Glomerular visceral epithelial cell (primary cell): ENCODE results near the gene FYTTD1.
A peak's percentile ranks its signal among the peaks of the same experiment; 100 is the strongest.
"Not testable (repeated sequence)": the region's sequence is repeated elsewhere in the genome, so short reads cannot be mapped to it uniquely, and the experiment has no call there.

Source experiments
- DNase-seq: peaks from one replicate; pipeline ENCODE4 v3.0.0-alpha.2; 2016; ENCODE audit errors: extremely low spot score

Gene FYTTD1, protein sequence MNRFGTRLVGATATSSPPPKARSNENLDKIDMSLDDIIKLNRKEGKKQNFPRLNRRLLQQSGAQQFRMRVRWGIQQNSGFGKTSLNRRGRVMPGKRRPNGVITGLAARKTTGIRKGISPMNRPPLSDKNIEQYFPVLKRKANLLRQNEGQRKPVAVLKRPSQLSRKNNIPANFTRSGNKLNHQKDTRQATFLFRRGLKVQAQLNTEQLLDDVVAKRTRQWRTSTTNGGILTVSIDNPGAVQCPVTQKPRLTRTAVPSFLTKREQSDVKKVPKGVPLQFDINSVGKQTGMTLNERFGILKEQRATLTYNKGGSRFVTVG

DNA sequence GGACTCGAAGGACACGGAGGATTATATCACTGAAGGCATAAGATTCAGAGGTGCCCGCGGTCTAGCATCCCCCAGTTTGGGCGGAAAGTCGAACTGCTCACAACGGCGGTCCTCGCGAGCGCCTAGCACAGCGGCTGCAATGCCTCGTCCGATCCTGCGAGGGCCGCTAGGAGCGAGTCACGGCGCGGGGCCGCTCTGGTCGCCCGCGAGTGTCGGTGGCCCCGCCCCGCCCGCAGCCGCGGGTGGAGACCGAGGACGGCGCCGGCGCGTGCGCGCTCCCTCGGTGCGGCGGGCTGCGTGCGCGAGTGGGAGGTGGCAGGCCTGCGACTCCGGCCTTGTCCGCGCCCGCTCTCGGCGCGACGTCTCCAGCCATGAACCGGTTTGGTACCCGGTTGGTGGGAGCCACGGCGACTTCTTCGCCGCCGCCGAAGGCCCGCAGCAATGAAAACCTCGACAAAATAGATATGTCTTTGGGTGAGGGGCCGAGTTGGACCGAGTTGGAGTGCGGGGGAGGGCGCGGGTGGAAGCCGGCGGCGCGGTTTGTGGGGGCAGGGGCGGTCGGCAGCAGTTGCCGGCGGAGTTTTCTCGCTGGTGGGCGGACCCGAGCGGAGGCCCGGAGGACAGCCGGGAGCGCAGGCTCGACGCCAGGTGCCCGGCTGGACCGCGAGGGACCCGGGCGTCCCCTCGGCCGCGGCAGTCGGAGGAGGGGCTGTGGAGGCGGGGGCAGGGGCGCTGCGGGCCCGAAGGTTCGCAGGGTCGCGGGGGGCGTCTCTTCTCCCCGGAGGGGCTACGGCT, at the start of gene FYTTD1:
Gene FYTTD1 (plus strand): TSS at position 283 of the 795 bp plus-strand sequence. CDS start 89 bp downstream, at position 372.
- peak; percentile 89 for DNase-seq

DNA sequence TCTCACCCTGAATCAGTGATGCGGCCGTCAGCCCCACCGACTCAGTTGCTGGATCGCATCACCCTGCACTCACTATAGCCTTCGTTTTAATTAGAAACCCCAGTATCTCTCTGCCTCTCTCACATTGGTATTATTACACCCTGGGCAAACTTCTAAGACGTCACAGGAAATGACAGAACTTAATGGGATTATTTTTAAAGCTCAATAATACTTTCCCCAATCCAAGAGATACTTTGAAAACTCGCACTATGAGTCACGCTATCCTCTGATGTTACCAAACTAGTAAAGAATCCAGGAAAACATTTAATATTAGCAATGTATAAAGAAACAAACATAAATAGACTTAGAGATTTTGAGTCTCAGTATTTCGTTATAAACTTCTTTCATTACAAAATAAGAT, 49.6 kb upstream of the FYTTD1 start:
- no peak for DNase-seq

DNA sequence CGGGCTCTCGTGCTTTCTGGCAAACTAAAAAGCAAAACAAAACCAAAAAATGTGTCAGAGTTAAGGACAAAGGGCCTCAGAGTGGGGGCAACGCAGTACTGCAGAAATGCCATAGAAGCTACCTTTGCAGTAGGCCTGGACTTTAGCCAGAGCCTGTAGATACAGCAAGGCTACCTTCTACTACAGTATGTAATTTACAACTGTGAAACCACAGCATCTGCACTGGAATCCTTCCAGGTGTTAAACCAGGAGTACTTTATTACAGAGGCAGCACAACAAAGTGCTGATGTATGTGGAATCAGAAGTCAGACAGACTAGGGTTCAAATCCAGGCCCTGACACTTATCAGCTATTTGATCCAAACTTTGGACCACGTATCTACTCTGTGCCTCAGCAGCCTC, 47.8 kb upstream of the FYTTD1 start:
- no peak for DNase-seq

DNA sequence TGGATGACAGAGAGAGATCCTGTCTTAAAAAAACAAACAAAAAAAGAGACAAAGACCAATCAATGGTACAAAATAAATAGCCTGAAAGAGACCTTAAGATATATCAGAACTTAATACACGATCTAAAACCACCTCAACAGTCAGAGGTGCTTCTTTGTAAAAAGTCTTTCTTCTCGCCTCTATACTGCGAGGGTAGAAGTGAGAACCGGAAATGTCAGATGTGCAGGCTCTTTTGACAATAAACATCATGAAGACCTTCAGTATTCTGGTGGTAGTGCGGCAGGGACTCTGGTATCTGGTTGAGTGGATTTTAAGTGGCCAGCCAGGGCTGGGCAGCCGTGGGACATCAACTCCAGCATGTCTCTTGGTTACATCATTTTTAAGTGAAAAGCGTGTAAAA, 43.0 kb upstream of the FYTTD1 start:
- no peak for DNase-seq

DNA sequence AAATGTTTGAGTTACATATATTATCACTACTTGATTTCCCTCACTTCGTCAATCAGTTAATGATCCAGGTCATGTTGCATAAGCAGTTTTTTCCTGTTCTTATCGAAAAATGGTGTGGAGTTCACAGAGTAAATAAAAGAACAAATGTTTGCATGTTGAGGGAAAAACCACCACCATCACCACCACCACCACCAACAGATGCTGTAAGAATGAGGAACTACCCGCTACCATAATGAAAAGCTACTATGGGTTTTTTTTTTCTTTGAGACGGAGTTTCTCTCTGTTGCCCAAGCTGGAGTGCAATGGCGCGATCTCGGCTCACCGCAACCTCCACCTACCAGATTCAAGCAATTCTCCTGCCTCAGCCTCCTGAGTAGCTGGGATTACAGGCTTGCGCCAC, 40.5 kb upstream of the FYTTD1 start:
- DNase-seq, result no peak

DNA sequence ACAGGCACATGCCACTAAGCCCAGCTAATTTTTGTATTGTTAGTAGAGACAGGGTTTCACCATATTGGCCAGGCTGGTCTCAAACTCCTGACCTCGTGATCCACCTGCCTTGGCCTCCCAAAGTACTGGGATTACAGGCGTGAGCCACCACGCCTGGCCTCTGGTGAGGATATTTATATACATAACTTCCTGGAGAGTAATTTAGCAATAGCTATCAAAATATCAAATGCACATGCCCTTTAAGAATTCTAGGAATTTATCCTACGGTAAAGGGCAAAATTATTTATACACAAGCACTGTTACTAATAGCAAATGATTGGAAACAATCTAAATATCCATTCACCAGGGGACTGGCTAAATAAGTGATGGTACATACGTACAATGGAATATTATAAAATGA, 38.7 kb upstream of the FYTTD1 start:
- DNase-seq, result not testable (repeated sequence)

DNA sequence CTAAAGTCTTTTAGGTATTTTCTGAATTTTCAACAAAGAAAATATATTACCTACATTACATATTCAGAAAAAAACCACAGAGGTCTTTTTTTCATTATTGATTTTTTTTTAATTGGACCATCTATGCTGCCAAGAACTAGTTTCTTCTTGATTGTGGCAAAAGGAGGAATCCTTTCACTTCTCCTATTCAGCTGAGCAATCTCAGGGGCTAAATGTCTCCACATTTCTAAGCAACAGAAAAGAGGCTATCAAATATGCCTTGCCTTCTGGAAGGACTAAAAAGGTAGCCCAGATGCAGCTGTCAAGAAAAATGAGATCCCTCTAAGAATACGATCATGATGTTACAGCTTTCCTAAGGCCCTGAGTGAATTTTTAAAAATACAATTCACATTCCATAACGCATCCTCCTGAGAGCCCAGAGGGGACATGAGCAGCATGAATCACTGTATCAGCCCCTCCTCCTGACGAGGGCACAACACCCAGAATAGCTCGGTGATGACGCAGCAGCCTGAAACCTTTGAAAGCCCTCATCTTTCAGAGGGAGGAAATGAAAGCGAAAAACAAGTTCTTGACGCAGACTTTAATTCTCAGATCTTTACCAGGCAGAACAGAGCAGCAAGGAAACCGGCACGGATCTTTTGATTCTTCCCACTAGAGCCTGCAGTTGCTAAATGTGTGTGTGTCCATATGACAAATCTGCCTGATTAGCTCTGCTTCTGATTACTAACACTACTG, 37.5 kb upstream of the FYTTD1 start:
- peak; percentile 92 for DNase-seq

DNA sequence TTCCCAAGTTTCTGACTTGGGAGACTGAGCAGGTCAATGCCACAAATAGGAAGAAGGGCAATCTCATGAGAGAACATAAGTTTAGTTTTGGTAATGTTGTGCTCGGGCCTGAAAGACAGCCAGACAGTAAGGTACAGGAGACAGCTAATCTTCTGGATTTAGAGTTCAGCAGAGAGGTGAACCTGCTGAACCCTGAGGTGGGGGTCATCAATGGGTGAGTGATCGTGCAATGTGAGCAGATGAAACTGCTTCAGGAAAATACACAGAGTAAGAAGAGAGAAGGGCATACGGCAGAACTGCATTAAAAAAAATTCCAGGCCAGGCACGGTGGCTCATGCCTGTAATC, 36.2 kb upstream of the FYTTD1 start:
- no peak for DNase-seq

DNA sequence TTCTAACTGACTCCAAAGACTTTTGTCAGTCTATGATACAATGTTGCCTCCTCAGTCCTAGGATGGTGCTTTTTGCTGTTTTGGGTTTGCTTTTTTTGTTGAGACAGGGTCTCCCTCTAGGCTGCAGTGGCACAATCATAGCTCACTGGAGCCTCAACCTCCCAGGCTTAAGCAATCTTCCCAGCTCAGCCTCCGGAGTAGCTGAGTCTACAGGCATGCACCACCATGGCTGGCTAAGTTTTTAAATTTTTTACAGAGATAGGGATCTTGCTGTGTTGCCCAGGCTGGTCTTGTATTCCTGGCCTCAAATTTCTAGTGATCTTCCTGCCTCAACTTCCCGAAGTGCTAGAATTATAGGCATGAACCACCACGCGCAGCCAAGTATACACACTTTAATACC, 35.4 kb upstream of the FYTTD1 start:
- no peak for DNase-seq

DNA sequence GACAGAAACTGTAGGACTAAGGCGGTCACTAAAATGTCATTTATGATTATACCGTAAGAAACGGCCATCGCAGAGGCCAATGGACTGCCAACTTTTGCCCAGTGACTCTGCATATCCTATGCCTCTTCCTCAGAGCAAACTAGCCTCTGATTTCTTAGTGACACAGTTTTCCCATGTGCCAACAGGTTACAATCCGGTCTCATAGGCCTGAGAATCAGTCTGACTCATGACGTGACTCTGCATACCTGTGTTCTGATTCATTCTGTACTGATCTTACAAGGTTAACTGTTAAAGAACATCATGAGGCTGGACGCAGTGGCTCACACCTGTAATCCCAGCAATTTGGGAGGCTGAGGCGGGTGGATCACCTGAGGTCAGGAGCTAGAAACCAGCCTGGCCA, 30.8 kb upstream of the FYTTD1 start:
- peak; percentile 78 for DNase-seq

DNA sequence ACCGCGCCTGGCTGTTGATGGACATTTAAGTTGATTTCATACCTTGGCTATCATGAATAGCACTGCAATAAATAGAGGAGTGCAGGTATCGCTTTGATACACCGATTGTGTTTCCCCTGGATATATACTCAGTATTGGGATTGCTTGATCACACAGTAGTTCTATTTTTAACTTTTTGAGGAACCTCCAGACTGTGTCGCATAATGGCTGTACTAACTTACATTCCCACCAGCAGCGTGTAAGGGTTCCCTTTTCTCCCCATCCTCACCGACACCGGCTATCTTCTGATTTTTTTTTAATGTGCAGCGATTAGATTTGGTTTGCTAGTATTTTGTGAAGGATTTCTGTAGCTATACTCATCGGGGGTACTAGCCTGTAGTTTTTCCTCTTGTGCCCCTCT, 29.0 kb upstream of the FYTTD1 start:
- DNase-seq, result no peak

DNA sequence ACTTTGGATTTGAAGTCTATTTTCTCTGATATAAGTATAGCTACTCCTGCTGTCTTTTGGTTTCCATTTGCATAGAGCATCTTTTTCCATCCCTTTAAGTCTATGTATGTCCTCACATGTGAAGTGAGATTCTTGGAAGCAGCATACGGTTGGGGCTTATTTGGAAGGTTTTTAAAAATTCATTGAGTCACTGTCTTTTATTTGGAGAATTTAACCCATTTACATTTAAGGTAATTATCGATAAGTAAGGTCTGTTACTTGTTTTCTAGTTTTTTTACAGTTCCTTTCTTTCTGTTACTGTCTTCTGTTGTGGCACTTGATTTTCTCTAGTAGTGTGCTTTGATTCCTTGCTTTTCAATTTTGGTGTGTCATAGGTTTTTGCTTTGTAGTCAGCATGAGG, 26.9 kb upstream of the FYTTD1 start:
- no peak for DNase-seq

DNA sequence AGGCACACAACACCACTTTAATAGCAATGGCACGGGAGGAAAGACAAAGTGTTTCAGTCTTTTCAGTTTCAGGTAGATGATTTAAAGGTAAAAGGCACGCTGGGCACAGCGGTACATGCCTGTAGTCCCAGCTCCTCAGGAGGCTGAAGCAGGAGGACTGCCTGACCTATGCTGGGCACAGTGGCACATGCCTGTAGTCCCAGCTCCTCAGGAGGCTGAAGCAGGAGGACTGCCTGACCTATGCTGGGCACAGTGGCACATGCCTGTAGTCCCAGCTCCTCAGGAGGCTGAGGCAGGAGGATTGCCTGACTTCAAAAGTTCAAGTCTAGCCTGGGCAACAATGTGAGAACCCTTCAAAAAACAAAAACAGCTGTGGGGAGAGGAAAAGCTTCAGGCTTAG, 21.8 kb upstream of the FYTTD1 start:
- DNase-seq, result not testable (repeated sequence)

DNA sequence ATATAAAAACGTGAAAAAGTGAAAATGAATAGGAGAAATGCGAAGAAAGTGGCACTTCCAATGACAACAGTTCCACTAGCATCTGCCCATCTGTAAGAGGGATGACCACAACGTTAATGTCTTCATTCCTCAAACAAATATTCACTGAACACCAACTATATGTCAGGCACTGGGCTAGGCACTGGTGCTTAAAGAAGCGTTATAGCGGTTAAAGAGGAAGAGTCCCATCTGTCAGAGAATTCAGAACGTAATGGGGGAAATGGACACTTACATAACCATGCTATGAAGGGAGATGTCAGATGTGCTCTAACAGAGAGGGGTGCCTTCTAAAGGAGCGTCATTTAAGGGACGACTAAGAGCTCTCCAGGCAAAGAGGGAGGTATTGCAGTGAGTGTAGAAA, 21.2 kb upstream of the FYTTD1 start:
- no peak for DNase-seq

DNA sequence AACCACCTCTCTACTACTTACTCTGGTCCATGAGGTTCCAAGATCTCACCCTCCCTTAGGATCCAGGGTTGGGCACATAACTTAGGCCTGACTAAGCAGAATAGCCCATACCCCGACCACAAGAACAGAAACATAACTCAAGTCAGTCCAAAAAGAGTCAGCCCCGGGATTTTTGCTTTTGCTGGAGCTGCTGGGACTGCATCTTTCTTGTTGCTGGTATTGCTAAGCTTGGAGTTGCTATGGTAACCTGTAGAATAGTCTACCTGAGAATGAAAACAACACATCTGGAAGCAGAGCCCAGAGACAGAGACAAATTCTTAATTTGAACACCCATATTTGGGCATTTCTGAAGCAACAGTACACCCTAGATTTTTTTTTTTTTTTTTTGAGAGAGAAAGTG, 19.5 kb upstream of the FYTTD1 start:
- DNase-seq, result peak; percentile 86

DNA sequence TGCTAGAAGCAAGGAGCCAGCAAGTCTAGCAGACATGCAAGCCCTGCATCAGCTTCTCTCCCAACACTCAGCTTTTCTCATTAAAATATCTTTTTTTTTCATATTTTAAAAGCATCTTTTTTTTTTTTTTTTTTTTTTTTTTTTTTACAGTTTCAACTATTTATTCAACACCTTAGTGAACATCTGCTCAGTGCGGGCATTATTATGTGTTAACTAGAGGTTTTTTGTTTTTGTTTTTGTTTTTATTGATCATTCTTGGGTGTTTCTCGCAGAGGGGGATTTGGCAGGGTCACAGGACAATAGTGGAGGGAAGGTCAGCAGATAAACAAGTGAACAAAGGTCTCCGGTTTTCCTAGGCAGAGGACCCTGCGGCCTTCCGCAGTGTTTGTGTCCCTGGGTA, 18.9 kb upstream of the FYTTD1 start:
- not testable (repeated sequence) for DNase-seq

DNA sequence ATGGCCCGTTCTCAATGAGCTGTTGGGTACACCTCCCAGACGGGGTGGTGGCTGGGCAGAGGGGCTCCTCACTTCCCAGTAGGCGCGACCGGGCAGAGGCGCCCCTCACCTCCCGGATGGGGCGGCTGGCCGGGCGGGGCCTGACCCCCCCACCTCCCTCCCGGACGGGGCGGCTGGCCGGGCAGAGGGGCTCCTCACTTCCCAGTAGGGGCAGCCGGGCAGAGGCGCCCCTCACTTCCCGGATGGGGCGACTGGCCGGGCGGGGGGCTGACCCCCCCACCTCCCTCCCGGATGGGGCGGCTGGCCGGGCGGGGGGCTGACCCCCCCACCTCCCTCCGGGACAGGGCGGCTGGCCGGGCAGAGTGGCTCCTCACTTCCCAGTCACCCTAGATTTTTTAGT, 18.2 kb upstream of the FYTTD1 start:
- not testable (repeated sequence) for DNase-seq

DNA sequence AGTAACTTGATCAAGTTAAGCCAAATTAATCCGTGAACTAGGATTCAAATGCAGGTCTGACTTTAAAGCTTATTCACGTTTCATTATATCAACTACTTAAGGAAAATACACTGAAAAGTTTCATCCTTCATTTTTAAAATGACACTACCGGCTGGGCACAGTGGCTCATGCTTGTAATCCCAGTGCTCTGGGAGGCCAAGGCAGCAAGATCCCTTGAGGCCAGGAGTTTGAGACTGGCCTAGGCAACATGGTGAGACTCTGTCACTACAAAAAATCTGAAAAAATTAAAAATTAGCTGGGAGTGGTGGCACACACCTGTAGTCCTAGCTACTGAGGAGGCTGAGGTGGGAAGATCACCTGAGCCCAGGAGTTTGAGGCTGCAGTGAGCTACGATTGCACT, 16.6 kb upstream of the FYTTD1 start:
- DNase-seq, result no peak

DNA sequence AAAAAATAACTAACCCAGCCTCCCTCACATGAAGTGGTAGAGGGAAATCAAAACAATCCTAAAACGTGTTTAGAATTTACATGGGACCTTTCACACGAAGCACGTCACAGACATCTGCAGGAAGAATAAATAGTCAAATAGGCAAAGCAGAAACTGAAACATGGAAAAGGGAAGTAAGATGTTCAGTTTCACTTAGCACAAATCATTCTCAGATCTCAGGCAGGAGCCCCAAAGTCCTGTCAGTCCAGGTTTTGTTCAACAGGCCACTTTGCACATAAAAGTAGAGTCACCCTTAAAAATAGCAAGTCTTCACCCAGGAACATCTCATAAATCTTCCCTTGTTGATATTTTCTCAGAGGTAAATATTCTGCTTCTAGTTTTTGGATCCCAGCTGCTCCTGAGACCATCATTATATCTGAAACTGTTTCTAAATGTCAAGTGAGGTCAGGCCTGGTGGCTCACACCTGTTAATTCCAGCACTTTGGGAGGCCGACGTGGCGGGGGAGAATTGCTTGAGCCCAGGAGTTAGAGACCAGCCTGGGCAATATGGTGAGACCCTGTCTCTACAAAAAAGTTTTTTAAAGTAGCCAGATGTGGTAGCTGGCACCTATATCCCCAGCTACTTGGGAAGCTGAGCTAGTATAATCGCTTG, 14.9 kb upstream of the FYTTD1 start:
- no peak for DNase-seq

DNA sequence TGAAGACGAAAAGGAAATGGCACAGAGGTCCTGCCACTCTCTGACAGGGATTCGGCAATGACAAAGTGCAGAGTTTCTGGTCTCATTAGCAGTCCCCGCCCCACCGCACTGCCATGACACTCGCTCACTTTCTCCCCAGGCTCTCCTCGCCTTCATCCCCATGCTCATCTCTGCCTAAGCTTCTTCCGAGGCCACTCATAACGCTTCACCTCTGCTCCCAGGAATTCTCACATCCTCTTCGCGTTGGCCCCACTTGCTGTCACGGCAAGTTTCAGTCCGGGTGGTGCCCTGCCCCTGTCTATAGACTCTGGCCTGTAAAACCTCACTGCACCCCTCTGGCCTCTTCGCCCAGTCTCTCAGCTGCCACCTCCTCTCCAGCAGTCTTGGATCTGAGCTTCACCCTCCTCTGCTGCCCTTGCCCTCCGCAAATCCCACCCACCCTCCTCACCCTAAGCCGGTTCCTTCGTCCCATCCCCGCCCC, 13.6 kb upstream of the FYTTD1 start:
- DNase-seq, result peak; percentile 40

DNA sequence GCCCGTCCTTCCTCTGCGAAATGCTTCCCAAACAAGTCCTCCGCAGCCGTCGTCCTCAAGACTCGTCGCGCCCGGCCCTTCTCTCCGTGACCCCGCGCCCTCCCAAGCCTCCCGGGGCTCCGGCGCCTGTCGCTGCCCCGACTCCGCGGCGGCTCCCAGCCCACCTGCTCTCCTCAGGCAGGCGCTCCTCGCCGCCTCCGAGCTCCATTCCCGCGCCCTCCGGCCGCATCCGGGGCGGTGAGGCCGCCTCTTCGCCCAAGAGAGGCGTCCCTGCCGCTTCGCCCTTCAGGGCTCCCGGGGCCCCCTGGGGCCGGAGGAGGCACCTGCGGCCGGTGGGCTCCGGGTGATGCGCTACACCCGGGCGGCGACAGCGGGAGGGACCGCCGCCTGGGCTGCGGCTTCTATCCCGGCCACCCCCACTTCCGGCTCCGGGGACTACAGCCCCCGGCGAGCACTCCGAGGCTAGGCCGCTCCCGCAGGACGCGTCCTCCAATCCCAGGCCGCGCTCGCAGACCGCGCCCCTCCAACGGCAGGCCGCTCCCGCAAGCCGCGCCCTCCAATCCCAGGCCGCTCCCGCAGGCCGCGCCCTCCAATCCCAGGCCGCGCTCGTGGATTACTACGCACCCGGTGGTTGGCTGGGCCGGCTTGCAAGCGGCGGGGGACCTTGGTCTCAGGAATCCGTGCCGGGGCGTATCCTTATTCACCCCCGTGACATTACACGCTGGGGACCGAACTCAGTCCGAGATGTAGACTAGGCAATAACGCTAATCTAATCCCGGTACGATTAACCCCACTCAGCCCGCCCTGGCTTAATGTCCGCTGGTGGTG, 13.0 kb upstream of the FYTTD1 start, which contains the start of gene RUBCN:
Gene RUBCN (minus strand): TSS at position 414 of the 828 bp plus-strand sequence. CDS start 185 bp downstream, at position 229.
- DNase-seq, result peak; percentile 94
